Fibroblast of pulmonary artery (primary cell): ENCODE results near the gene CDC42SE1.
"Not testable (repeated sequence)": the region's sequence is repeated elsewhere in the genome, so short reads cannot be mapped to it uniquely, and the experiment has no call there.

Experiments
- DNase-seq: peaks from one replicate; pipeline ENCODE4 v3.0.0-alpha.2; 2010; ENCODE audit warnings: low read depth
- H3K4me3 ChIP-seq: replicated peaks from 2 replicates; pipeline ENCODE4 v1.5.1; 2011; ENCODE audit warnings: low read depth, mild to moderate bottlenecking, control low read depth, low read length, moderate library complexity
- CTCF ChIP-seq: IDR thresholded peaks from 2 replicates; pipeline ENCODE4 v1.5.1; 2011; ENCODE audit warnings: mild to moderate bottlenecking, control low read depth, low read length, inconsistent platforms; ENCODE audit errors: missing control alignments

Gene CDC42SE1

GRCh38 chr1:151059109-151060006 lies at the start of gene CDC42SE1:
TSS of gene CDC42SE1 (minus strand) at chr1:151059622. CDS start at chr1:151055730, 3,892 bp downstream.
- peak; percentile 87 for DNase-seq
- peak within 1 kb of the TSS; percentile 97 for H3K4me3 ChIP-seq
- TF ChIP-seq CTCF, result peak; percentile 60

- no peak for DNase-seq
- TF ChIP-seq CTCF, result no peak
- H3K4me3 ChIP-seq, result no peak overlapping the region
These were observed 48.9 kb upstream of the CDC42SE1 start for GRCh38 chr1:151108331-151108730.

GRCh38 chr1:151106894-151107293 lies 47.5 kb upstream of the CDC42SE1 start:
- no peak overlapping the region for H3K4me3 ChIP-seq
- peak; percentile 45 for DNase-seq
- TF ChIP-seq CTCF, result no peak

GRCh38 chr1:151104630-151105029 lies 45.2 kb upstream of the CDC42SE1 start:
- no peak overlapping the region for H3K4me3 ChIP-seq
- no peak for DNase-seq
- TF ChIP-seq CTCF, result no peak

GRCh38 chr1:151098126-151098525 lies 38.7 kb upstream of the CDC42SE1 start:
- no peak for DNase-seq
- no peak for TF ChIP-seq CTCF
- no peak overlapping the region for H3K4me3 ChIP-seq

- DNase-seq, H3K4me3 ChIP-seq: not testable (repeated sequence)
These were observed 38.0 kb upstream of the CDC42SE1 start for GRCh38 chr1:151097426-151097825.

GRCh38 chr1:151085953-151086559 lies 26.6 kb upstream of the CDC42SE1 start:
- no peak for DNase-seq
- no peak for TF ChIP-seq CTCF
- no peak overlapping the region for H3K4me3 ChIP-seq
